HG03064 (cell line): ENCODE measurements around the gene KREMEN1.

Experiments used
- ATAC-seq: cut with Tn5 transposase; IDR thresholded peaks from one replicate; pipeline ENCODE4 v1.9.1; 2021; ENCODE audit warnings: low read depth; ENCODE audit not compliant: unreplicated experiment

Gene KREMEN1

DNA sequence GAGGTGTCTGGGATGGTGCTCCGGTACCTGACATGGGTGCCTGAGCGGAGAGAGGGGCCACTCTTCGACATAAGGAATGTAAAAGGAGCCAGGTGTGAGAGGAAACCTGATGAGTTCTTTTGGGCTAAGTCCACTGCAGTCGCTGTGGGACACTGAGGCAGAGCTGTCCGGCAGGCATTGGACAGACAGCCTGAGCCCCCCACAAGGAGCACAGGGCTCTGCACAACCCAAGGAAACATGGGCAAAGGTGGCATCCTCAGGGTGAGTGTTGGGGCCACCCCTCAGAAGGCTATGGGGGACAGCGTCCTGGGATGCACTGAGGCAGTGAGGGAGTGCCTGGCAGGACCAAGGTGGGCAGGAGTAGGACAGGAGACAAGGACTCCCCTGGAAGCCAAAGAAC is 75.2 kb downstream of the KREMEN1 start:
- ATAC-seq = no peak

DNA sequence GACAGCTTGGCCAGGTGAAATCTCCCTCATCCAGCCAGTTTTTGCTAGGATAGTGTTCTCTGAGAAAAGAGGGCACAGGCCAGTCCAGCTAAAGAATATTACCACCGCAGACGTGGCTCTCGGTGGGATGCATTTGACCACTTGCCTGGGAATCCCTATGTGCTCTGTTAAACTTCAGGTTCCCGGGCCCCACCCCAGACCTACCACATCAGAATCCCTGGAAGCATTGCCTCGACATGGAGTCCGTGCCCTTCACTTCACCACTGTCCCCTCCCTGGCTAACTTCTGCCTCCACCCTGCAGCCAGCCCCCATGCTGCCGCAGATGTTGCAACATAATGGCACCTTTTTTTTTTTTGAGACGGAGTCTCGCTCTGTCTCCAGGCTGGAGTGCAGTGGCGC is 76.0 kb downstream of the KREMEN1 start:
- ATAC-seq = no peak

DNA sequence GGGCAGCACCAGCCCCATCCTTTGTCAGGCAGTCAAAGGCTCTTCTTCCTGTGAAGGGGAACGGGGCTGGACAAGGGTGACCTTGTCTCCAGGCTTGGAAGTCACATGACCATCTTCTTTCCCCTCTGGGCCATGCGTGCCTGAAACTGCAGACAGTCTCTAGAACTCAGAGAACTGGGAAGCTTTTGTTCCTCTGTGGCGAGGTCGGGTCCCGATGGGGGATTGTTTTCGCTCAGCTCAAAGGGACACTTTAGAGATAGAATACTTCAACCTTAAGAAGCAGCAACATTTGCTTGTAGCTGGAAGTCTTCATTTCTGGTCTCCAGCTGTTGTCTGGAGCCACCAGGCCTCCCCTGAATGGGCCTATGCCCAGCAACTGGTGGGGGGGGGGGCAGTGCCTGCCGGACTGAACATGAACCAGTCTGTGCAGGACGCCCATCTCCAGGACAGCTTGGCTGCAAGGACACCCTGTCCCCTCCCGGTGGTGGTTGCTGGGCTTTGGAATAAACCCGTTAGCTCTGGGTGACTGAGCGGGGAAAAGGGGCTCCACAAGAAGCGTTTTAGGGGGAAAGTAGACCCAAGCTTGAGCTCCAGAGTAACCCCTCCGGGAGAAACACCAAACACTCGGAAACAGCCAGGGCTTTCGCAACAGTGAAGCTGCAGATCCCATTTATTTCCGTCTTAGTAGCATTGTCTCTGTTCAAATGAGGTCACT is 77.2 kb downstream of the KREMEN1 start:
- no peak for ATAC-seq

GRCh38 chr22:29150701-29151100 is 77.9 kb downstream of the KREMEN1 start:
- ATAC-seq = no peak

DNA sequence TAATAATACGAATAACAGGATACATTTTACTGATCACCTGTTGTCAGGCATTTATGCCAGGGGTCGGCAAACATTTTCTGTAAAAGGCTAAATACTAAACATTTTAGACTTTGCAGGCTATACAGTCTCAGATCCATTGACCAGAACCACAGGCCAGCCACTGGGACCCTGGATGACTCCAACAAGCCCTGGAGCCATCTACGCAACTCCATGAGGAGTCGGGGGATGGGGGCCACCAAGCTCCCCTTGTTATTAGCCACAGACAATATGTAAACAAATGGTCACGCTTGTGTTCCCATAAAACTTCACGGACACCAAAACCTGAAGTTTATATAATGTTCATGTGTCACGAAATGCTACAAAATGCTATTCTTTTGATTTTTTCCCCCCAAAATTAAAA is 78.5 kb downstream of the KREMEN1 start:
- no peak for ATAC-seq

DNA sequence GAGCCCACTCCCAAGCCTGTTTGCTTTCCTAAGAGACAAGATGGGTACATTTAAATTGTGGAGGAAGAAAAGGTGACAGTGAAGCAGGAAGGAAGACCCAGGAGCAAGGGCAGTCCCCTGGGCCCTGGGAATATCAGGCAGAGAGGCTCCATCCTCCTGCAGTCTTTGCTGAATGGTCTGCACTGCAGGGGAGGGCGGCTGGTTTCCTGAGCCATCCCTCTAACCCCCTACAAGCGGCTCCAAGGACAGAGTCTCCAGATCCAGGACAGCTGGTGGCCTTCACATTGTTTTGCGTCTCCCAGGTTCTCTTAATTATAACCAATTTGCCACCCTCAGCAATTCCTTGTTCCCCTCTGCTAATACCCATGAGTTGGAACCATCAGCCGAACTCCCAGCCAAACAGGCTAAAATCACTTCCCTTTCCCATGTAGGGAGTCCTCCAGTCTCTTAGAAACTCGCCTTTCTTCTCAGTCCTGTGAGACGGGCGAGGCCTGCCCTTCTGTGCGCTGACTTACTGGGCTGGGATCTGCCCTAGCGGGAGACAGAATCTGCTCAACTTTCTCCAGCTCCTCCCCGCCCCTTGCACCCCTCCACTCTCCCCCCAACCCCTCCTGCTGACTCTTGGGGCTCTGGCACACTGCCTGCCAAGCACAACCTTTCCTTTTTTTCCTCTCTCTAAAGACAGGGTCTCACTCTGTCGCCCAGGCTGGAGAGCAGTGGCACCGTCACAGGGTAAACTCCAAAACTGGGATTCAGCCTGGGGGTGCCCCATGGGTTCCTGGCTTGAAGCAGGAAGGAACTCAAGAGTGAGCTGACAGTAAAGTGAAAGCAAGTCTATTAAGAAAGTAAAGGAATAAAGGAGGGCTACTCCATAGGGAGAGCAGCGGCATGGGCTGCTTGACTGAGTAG is 79.5 kb downstream of the KREMEN1 start:
- no peak for ATAC-seq

GRCh38 chr22:29152954-29153719 is 80.3 kb downstream of the KREMEN1 start:
- ATAC-seq = no peak

DNA sequence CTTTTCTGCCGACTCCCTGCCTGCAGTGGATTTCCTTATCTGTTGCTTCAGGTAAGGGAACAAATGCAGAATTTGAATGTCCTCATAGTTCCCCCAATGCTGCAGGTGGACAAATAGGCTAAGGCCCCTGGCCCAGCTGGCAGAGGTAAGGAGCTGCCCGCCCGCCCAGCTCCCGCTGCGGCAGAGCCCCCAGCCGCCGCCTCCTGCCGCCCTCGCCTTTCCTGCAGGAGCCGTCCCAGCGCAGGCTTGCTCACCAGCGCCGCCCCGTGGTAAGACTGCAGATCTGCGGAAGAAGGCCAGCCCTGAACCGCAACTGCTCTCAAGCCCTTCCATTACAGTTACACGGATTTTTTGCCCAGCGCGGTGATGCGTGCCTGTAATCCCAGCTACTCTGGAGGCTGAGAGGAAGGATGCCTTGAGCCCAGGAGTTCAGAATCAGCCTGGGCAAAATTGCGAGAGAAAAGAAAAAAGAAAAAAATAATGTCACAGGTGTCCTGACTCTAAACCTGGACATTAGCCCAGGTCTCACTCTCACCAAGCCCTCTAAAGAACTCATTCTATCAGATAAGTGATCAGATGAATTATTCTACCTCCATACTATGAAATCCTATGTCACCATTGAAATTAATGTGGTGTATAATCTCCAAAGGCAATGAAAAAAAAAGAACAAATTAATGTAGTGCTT is 81.7 kb downstream of the KREMEN1 start:
- no peak for ATAC-seq

GRCh38 chr22:29155966-29156365 is 83.1 kb downstream of the KREMEN1 start:
- no peak for ATAC-seq

GRCh38 chr22:29156507-29156906 is 83.7 kb downstream of the KREMEN1 start:
- no peak for ATAC-seq

DNA sequence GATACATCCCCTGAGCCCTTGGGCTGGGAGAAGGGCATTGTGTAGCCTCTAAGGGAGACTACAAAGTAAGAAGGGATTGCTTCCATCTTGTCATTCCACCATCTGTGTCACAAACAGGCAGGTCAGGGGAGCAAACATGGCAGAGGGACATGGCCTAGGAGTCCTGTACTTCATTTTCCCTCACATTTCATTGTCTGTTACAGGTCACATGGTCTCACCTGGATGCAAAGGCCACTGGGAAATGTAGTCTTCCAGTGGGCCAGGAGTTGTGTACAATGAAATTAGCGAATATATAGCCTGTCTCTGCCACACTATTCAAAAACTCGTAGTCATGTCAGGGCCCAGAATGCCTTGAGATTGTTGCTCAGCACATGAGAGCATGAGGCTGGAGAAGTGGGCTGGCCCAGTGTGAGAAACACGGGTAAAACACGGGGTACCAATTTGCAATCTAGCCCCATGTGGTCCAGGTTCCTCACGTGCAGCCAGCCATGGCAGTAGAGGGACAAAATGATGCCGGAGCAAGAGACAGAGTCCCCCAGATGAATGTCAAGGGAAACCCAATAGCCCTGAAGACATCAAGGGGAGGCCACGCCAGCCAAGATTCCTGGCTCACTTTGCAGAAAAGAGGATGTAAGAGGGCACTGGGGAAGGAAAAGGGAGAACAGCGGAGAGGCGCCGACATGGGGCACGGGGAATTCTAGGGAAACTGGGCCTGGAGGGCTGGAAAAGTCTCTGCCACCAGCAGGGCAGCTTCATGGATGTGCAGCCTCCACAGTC is 85.1 kb downstream of the KREMEN1 start:
- ATAC-seq = no peak

DNA sequence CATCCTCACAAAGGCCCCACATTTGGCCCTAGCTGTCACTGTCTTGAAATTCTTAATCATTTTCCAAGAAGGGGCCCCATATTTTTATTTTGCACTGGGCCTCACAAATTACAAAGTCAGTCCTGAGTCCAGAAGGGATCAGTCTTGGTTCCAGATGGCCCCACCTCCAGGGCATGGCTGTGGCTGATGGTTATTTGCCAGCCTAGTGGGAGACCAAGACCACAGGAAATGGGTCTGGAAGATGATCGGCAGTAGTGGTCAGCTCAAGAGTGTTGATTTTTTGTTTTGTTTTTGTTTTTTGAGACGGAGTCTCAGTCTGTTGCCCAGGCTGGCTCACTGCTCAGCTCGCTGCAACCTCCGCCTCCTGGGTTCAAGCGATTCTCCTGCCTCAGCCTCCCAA is 85.7 kb downstream of the KREMEN1 start:
- ATAC-seq = no peak

DNA sequence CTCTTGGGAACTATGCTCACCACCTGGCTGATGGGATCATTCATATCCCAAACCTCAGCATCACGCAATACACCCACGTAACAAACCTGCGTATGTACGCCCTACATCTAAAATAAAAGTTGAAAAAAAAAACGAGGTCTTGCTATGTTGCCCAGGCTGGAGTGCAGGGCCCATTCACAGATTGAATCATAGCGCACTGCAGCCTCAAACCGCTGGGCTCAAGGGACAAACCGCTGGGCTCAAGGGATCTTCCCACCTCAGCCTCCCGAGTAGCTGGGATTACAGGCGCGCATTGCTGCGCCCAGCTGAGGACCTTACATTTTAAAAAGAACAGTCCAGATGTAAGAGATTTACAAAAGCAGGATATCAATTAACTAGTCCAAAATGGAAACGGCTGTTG is 91.0 kb downstream of the KREMEN1 start:
- ATAC-seq = no peak

- no peak for ATAC-seq
Measured at GRCh38 chr22:29165321-29166060, 92.7 kb downstream of the KREMEN1 start.

GRCh38 chr22:29166180-29166579 is 93.3 kb downstream of the KREMEN1 start:
- no peak for ATAC-seq

GRCh38 chr22:29167032-29167911 is 94.4 kb downstream of the KREMEN1 start:
- ATAC-seq = peak; percentile 79

DNA sequence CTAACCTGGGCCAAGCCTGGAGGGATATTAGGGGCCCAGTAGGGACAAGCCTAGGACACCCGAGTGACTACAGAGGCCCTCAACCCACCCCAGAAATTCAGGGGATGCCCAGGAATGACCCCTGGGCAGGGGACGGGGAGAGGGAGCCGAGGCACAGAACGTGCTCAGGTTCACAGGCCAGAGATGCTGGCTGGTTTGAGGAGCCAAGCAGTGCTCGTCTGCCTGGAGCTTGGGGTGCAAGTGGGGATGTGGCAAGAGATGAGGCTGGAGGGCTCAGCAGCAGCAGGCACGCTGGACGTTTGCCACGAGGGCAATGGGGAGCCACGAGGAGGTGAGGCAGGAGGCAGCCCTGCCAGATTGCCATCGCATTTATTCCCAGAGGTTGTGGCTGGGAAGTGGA is 98.9 kb downstream of the KREMEN1 start:
- no peak for ATAC-seq

- ATAC-seq = no peak
Measured at GRCh38 chr22:29172216-29172615, 99.4 kb downstream of the KREMEN1 start.
